Cardiac muscle cell (in vitro differentiated cells and primary cell): ENCODE data around the gene ABCG2. TPM values are rescaled to one million over a fixed set of nuclear protein-coding genes. Genes with fewer than 3 reads are reported as not detected.
"Not testable (repeated sequence)": the region's sequence is repeated elsewhere in the genome, so short reads cannot be mapped to it uniquely, and the experiment has no call there.

ENCODE experiments used
- DNase-seq, 2 donors: peaks; one replicate each; pipeline versions ENCODE4 v3.0.0 to v3.0.0-alpha.2; 2010 to 2017; ENCODE audit warnings: low read depth in 1 of 2, low spot score in 1 of 2
- H3K27ac ChIP-seq: fragments of 200-600 bp; sonication (generic); 2 replicates; pipeline ENCODE4 v1.5.1; 2016
- H3K27me3 ChIP-seq: fragments of 200-600 bp; sonication (generic); 2 replicates; pipeline ENCODE4 v1.6.0; 2016; ENCODE audit warnings: control low read depth
- H3K36me3 ChIP-seq: fragments of 200-600 bp; sonication (generic); 2 replicates; pipeline ENCODE4 v1.5.1; 2016; ENCODE audit warnings: control low read depth
- H3K4me1 ChIP-seq: fragments of 200-600 bp; sonication (generic); 2 replicates; pipeline ENCODE4 v1.8.1; 2017; ENCODE audit warnings: low read depth, mild to moderate bottlenecking, mixed run types
- H3K4me3 ChIP-seq: fragments of 200-600 bp; sonication (generic); 2 replicates; pipeline ENCODE4 v1.5.1; 2016; ENCODE audit warnings: mild to moderate bottlenecking
- H3K9me3 ChIP-seq: fragments of 200-600 bp; sonication (generic); 2 replicates; pipeline ENCODE4 v1.5.1; 2017; ENCODE audit warnings: low read depth, mild to moderate bottlenecking, control low read depth
- CTCF ChIP-seq: IDR thresholded peaks from 2 replicates; pipeline ENCODE4 v1.5.1; 2012; ENCODE audit warnings: low read depth, mild to moderate bottlenecking, low read length
- polyA plus RNA-seq: library from polyadenylated mRNA; unstranded; fragments of >200 nt; fragmentation: Nextera tagmentation; extraction: Ambion mirVana; gene quantifications from 2 replicates; pipeline ENCODE4 v1.2.1, GENCODE V29; 2016
- total RNA-seq: library from RNA; depleted of rRNA; stranded (reverse); fragments of >200 nt; gene quantifications from 2 replicates; pipeline ENCODE4 v1.2.3, GENCODE V29; 2016

ABCG2 gene
- total and polyA plus RNA-seq, 2 experiments from 2014 or later: not detected

GRCh38 chr4:88134536-88135355 is 23.7 kb downstream of the ABCG2 start:
- no peak for DNase-seq
- H3K27me3 ChIP-seq: no peaks in the 10 kb centered on the region
- no peak overlapping the region for H3K4me3 ChIP-seq
- H3K9me3 ChIP-seq: no peaks in the 10 kb centered on the region
- H3K36me3 ChIP-seq: no peaks in the 10 kb centered on the region
- no peaks in the 10 kb centered on the region for H3K4me1 ChIP-seq
- no peak overlapping the region for H3K27ac ChIP-seq
- TF ChIP-seq CTCF: no peak

GRCh38 chr4:88134111-88134510 is 24.3 kb downstream of the ABCG2 start:
- no peak for DNase-seq
- no peaks in the 10 kb centered on the region for H3K36me3 ChIP-seq
- H3K9me3 ChIP-seq: no peaks in the 10 kb centered on the region
- no peak overlapping the region for H3K27ac ChIP-seq
- H3K4me1 ChIP-seq: no peaks in the 10 kb centered on the region
- H3K27me3 ChIP-seq: no peaks in the 10 kb centered on the region
- no peak for TF ChIP-seq CTCF
- no peak overlapping the region for H3K4me3 ChIP-seq

GRCh38 chr4:88130544-88131305 is 27.7 kb downstream of the ABCG2 start:
- DNase-seq: no peak
- H3K36me3 ChIP-seq: no peaks in the 10 kb centered on the region
- TF ChIP-seq CTCF: no peak

GRCh38 chr4:88130003-88130402 is 28.4 kb downstream of the ABCG2 start:
- H3K9me3 ChIP-seq: no peaks in the 10 kb centered on the region
- H3K4me3 ChIP-seq: no peak overlapping the region
- no peak for DNase-seq
- no peak for TF ChIP-seq CTCF
- H3K36me3 ChIP-seq: no peaks in the 10 kb centered on the region
- no peaks in the 10 kb centered on the region for H3K4me1 ChIP-seq
- H3K27me3 ChIP-seq: no peaks in the 10 kb centered on the region
- no peak overlapping the region for H3K27ac ChIP-seq

More at GRCh38 chr4:88130544-88131305, 27.7 kb downstream of the ABCG2 start:
- no peak overlapping the region for H3K4me3 ChIP-seq
- no peak overlapping the region for H3K27ac ChIP-seq
- H3K27me3 ChIP-seq: no peaks in the 10 kb centered on the region
- no peaks in the 10 kb centered on the region for H3K4me1 ChIP-seq
- no peaks in the 10 kb centered on the region for H3K9me3 ChIP-seq

GRCh38 chr4:88122260-88122659 is 36.2 kb downstream of the ABCG2 start:
- not testable (repeated sequence) for H3K27ac ChIP-seq, H3K27me3 ChIP-seq, H3K4me1 ChIP-seq, H3K9me3 ChIP-seq, H3K36me3 ChIP-seq, H3K4me3 ChIP-seq, DNase-seq

- Histone ChIP-seq H3K4me1 (no peaks in the 10 kb centered on the region), H3K27ac (no peak overlapping the region), H3K36me3 (no peaks in the 10 kb centered on the region), H3K27me3 (no peaks in the 10 kb centered on the region), H3K4me3 (no peak overlapping the region), H3K9me3 (no peaks in the 10 kb centered on the region)
- no peak for DNase-seq
- TF ChIP-seq CTCF: no peak
Observed at GRCh38 chr4:88119943-88120342, 38.5 kb downstream of the ABCG2 start.
